Body of pancreas (tissue), 4 donors: Measurements from ENCODE around the gene AKAP6.

Experiments used
- CTCF ChIP-seq, 7 experiments: fragments of 450-650 bp in 4 of 7; fragments of 200-600 bp in 3 of 7; sonication (generic) in 3 of 7; IDR thresholded peaks; one replicate each; pipeline ENCODE4 v1.5.1; 2016 to 2019; ENCODE audit warnings: antibody characterized with exemption in 7 of 7
- POLR2A ChIP-seq, 3 donors: fragments of 450-650 bp; IDR thresholded peaks; one replicate each; pipeline ENCODE4 v1.6.1; 2016; ENCODE audit warnings: antibody characterized with exemption in 3 of 3, mild to moderate bottlenecking in 2 of 3

- TF ChIP-seq POLR2A (IDR thresholded peaks at IDR 0.05) (no peak), CTCF (IDR thresholded peaks at IDR 0.05) (no peak)
These were observed 435.0 kb downstream of the AKAP6 start for GRCh38 chr14:32764131-32764530.
